Natural killer cell (primary cell): ENCODE measurements around the gene SMARCA4. TPM values are rescaled to one million over a fixed set of nuclear protein-coding genes. Genes with fewer than 3 reads are reported as not detected.

Experiments used
- ATAC-seq, 3 donors: fragments of 150-1000 bp in 2 of 3; fragments of 200-7000 bp in 1 of 3; cut with Tn5 transposase; 1 replicate in 1 of 3; 2 replicates in 2 of 3; pipeline ENCODE4 v1.10.0; 2021; ENCODE audit warnings: mild to moderate bottlenecking in 2 of 3, moderate library complexity in 2 of 3
- DNase-seq, 2 donors: peaks; one replicate each; pipeline versions ENCODE4 v3.0.0 to v3.0.0-alpha.2; 2013 to 2021; ENCODE audit warnings: mixed read lengths in 1 of 2
- H3K27ac ChIP-seq: one replicate; pipeline ENCODE4 v1.5.1; 2013; ENCODE audit warnings: mild to moderate bottlenecking, low read length
- H3K27me3 ChIP-seq: one replicate; pipeline ENCODE4 v1.6.1; 2013; ENCODE audit warnings: low read length; ENCODE audit not compliant: control insufficient read depth, insufficient read depth
- H3K36me3 ChIP-seq: one replicate; pipeline ENCODE4 v1.6.1; 2013; ENCODE audit warnings: low read length; ENCODE audit not compliant: control insufficient read depth, insufficient read depth
- H3K4me1 ChIP-seq: one replicate; pipeline ENCODE4 v1.6.1; 2013; ENCODE audit warnings: low read length; ENCODE audit not compliant: control insufficient read depth, insufficient read depth
- H3K4me3 ChIP-seq: one replicate; pipeline ENCODE4 v1.5.1; 2013; ENCODE audit warnings: low read length
- H3K9me3 ChIP-seq: one replicate; pipeline ENCODE4 v1.6.1; 2013; ENCODE audit warnings: low read length; ENCODE audit not compliant: control insufficient read depth, insufficient read depth
- H3K27ac Mint-ChIP-seq, 2 donors: one replicate each; pipeline ENCODE4 v1.8.0; 2022; ENCODE audit warnings: mild to moderate bottlenecking in 2 of 2, mixed read lengths in 2 of 2, moderate library complexity in 1 of 2
- H3K27me3 Mint-ChIP-seq, 2 donors: one replicate each; pipeline ENCODE4 v1.8.0; 2022; ENCODE audit warnings: low read depth in 2 of 2, mixed read lengths in 2 of 2
- H3K36me3 Mint-ChIP-seq: one replicate; pipeline ENCODE4 v1.8.0; 2022; ENCODE audit warnings: mixed read lengths
- H3K4me1 Mint-ChIP-seq, 2 donors: one replicate each; pipeline ENCODE4 v1.8.0; 2022; ENCODE audit warnings: mixed read lengths in 2 of 2
- H3K4me3 Mint-ChIP-seq: one replicate; pipeline ENCODE4 v1.8.0; 2022; ENCODE audit warnings: mild to moderate bottlenecking, moderate library complexity, mixed read lengths
- H3K9me3 Mint-ChIP-seq, 2 donors: one replicate each; pipeline ENCODE4 v1.8.0; 2022; ENCODE audit warnings: mixed read lengths in 2 of 2
- CTCF ChIP-seq: fragments of 200-600 bp; IDR thresholded peaks from one replicate; pipeline ENCODE4 v1.8.0; 2022; ENCODE audit warnings: antibody characterized with exemption
- WGBS: methylation state at CpG from one replicate; pipeline ENCODE4 v1.1.7; 2013; ENCODE audit warnings: missing lambda C conversion rate; ENCODE audit not compliant: insufficient coverage; 5-methylcytosine and 5-hydroxymethylcytosine counted together
- intact Hi-C: fragments of 100-400 bp; cut with micrococcal nuclease; formaldehyde crosslinking; loops from one replicate; pipeline ENCODE4 v1.14.2; 2022
- total RNA-seq, 4 donors: library from RNA; stranded (reverse); fragments of 120-200 nt in 1 of 4; gene quantifications; one replicate each; pipeline versions ENCODE4 v1.2.3 to v1.2.4, GENCODE V29; 2013 to 2022

SMARCA4 gene
- total RNA-seq, 3 donors from 2014 or later (not counting 1 experiment from before 2014, with no cell fraction given), result 85.4 to 96.1 (median 93.6) TPM

GRCh38 chr19:11098327-11098726, 137.5 kb downstream of the SMARCA4 start:
- peaks cover 32 to 34% of the 10 kb centered on the region in 2 donors for H3K4me1 Mint-ChIP-seq
- peaks cover 0 to 3% of the 10 kb centered on the region in 2 donors for H3K9me3 Mint-ChIP-seq
- no peak overlapping the region for H3K4me3 Mint-ChIP-seq
- H3K4me1 ChIP-seq, result peaks cover 48% of the 10 kb centered on the region
- H3K27ac Mint-ChIP-seq, result peak overlapping the region; percentile 91 to 97
- H3K27ac ChIP-seq, result peak overlapping the region; percentile 2
- ATAC-seq (no peak), DNase-seq (no peak)
- WGBS, result 100% methylated on average over 1 of the region's 2 CpGs
- H3K36me3 ChIP-seq, result peaks cover 14% of the 10 kb centered on the region
- H3K36me3 Mint-ChIP-seq, result no peaks in the 10 kb centered on the region
- no peak overlapping the region for H3K4me3 ChIP-seq
- intact Hi-C loops, result loop anchor here (2.0 kb wide), 1 partner anchor 62 kb away; no protein-coding TSS in a partner anchor
- no peaks in the 10 kb centered on the region for H3K27me3 Mint-ChIP-seq
- no peaks in the 10 kb centered on the region for H3K9me3 ChIP-seq
- no peaks in the 10 kb centered on the region for H3K27me3 ChIP-seq
- TF ChIP-seq CTCF, result no peak

- DNase-seq, result no peak
- no CpG with 5 or more reads among the region's 3 CpGs for WGBS
- Histone ChIP-seq H3K9me3 (no peaks in the 10 kb centered on the region), H3K36me3 (peaks cover 17% of the 10 kb centered on the region), H3K4me3 (no peak overlapping the region), H3K27ac (no peak overlapping the region), H3K27me3 (no peaks in the 10 kb centered on the region), H3K4me1 (peaks cover 43% of the 10 kb centered on the region)
- Mint-ChIP-seq H3K27me3 (no peaks in the 10 kb centered on the region), H3K36me3 (no peaks in the 10 kb centered on the region), H3K4me1 (peaks cover 32% of the 10 kb centered on the region in 2 donors), H3K27ac (peak overlapping the region; percentile 78 to 97), H3K4me3 (peak overlapping the region; percentile 10), H3K9me3 (peaks cover 0 to 3% of the 10 kb centered on the region in 2 donors)
- TF ChIP-seq CTCF, result no peak
- intact Hi-C loops, result loop anchor here (2.0 kb wide), 1 partner anchor 62 kb away; no protein-coding TSS in a partner anchor
- no peak for ATAC-seq
These were observed 138.0 kb downstream of the SMARCA4 start for GRCh38 chr19:11098861-11099260.

- WGBS, result 79% methylated on average over 12 of the region's 12 CpGs
These were observed 139.2 kb downstream of the SMARCA4 start for GRCh38 chr19:11100049-11100448.

More at GRCh38 chr19:11100049-11100448, 139.2 kb downstream of the SMARCA4 start:
- H3K4me1 ChIP-seq, result peaks cover 32% of the 10 kb centered on the region
- peaks cover 24% of the 10 kb centered on the region in 2 donors for H3K4me1 Mint-ChIP-seq
- no peak overlapping the region for H3K4me3 ChIP-seq
- H3K27me3 ChIP-seq, result no peaks in the 10 kb centered on the region
- DNase-seq, result no peak
- no peak for ATAC-seq
- no peaks in the 10 kb centered on the region for H3K27me3 Mint-ChIP-seq
- peaks cover 22% of the 10 kb centered on the region for H3K36me3 ChIP-seq
- H3K9me3 ChIP-seq, result no peaks in the 10 kb centered on the region
- no peak for TF ChIP-seq CTCF
- peak overlapping the region; percentile 78 to 97 for H3K27ac Mint-ChIP-seq
- H3K27ac ChIP-seq, result no peak overlapping the region
- H3K9me3 Mint-ChIP-seq, result peaks cover 0 to 3% of the 10 kb centered on the region in 2 donors
- H3K36me3 Mint-ChIP-seq, result no peaks in the 10 kb centered on the region
- intact Hi-C loops, result no loop called here
- peak overlapping the region; percentile 31 for H3K4me3 Mint-ChIP-seq
